GM10266 (cell line): Measurements from ENCODE around the gene BMP8B.

Experiments
- DNase-seq: peaks from one replicate; pipeline ENCODE4 v3.0.0; 2012; ENCODE audit errors: extremely low spot score
- CTCF ChIP-seq: IDR thresholded peaks from 2 replicates; pipeline ENCODE4 v1.5.1; 2012; ENCODE audit warnings: mild to moderate bottlenecking, low read depth; ENCODE audit not compliant: control insufficient read depth, insufficient read depth; ENCODE audit errors: missing control alignments

BMP8B gene

GRCh38 chr1:39805385-39805784 lies 16.7 kb upstream of the BMP8B start:
- no peak for TF ChIP-seq CTCF
- no peak for DNase-seq

- TF ChIP-seq CTCF: no peak
- no peak for DNase-seq
Measured at GRCh38 chr1:39802496-39803260, 14.0 kb upstream of the BMP8B start.

- no peak for DNase-seq
Measured at GRCh38 chr1:39800471-39800835, 11.8 kb upstream of the BMP8B start.

GRCh38 chr1:39799770-39800470 lies 11.3 kb upstream of the BMP8B start:
- peak; percentile 83 for TF ChIP-seq CTCF
- peak; percentile 79 for DNase-seq

More at GRCh38 chr1:39800471-39800835, 11.8 kb upstream of the BMP8B start:
- no peak for TF ChIP-seq CTCF

GRCh38 chr1:39798859-39799769 lies 10.4 kb upstream of the BMP8B start:
- peak; percentile 92 for DNase-seq
- TF ChIP-seq CTCF: peak; percentile 65

- DNase-seq: no peak
- TF ChIP-seq CTCF: no peak
Measured at GRCh38 chr1:39795651-39796050, 7.0 kb upstream of the BMP8B start.
